ENCODE measurements around the gene DUS2.
A peak's percentile ranks its signal among the peaks of the same experiment; 100 is the strongest.
"Not testable (repeated sequence)": the region's sequence is repeated elsewhere in the genome, so short reads cannot be mapped to it uniquely, and the experiment has no call there.

Gene DUS2

DNA sequence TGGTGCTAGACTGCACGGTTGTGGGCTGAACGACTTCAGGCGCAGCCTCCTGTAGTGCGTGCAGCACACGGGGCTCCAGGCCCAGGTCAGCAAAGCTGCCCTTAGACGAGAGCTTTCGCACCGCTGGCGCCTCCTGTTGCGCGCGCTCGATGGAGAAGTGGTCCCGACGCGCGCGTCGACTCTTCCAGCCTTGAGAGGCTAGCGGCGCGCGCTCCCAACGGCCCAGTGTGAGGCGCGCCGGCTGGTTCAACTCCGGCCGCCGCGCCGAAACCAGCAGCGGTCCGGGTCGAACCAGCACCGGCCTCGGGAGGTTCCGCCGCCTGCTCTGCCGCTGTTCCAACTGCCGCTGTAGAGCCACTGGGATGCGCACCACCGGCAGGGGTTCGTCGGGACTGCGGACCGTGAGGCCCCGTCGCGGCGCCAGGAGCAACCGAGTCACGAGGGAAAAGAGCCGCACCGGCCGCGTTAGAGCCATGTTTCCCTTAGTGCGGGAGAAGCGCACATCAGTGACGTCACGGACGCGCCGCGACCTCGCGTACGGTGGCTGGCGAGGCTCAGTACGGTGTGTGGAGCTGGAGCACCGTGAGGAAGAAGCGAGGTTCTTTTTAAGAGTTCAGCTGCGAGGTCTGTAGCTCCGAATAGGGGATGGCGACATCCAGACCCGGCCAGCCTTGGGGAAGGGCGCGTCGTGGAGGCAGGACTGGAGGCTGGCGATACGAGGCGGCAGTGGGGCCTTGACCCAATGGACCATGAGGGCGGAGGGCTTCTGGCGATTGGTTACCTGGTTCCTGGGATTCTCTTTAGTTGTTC is at the start of gene DUS2, which contains the start of gene DDX28:
Gene DUS2 (plus strand): TSS at position 557 of the 810 bp plus-strand sequence. CDS start 14,740 bp downstream, outside the sequence.
Gene DDX28 (minus strand): TSS at position 505 of the 810 bp plus-strand sequence. CDS start 30 bp downstream, at position 475.
- DNase-seq, result peak; percentile 95

DNA sequence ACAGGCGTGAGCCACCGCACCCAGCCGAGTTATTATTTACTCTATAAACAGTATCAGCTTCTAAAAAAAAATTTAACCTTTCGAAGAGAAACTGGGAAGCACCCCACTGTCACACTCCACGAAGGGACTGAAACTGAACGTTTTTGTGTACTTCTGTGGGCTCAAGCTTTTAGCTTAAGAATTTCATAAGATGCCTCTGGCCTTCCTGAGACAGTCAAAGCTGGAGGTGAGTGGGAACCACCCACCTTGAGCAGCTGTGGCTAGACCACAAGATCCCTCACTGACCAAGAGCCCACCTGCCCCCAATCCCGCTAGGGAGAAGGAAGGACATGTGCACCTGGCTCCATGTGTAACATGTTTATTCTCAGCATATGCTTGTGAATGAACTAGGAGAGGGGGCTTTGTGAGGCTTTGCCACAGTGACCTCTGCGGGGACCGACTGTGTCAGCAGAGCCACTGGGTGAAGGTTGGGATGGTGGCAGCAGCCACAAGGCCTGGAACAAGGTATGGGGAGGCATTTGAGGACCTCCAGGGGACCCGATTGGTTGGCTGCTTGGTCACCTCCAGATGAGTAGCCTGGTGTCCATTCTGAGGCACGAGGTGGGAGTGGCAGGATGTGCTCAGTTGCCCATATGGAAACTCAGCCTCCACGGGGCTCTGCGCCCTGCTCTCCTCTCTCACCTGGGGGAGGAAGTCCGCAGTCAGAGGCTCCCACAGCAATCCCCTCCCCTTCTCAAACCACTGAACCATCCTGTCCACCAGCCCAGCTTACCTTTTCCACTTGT is 47.6 kb upstream of the DUS2 start:
- no peak for DNase-seq

DNA sequence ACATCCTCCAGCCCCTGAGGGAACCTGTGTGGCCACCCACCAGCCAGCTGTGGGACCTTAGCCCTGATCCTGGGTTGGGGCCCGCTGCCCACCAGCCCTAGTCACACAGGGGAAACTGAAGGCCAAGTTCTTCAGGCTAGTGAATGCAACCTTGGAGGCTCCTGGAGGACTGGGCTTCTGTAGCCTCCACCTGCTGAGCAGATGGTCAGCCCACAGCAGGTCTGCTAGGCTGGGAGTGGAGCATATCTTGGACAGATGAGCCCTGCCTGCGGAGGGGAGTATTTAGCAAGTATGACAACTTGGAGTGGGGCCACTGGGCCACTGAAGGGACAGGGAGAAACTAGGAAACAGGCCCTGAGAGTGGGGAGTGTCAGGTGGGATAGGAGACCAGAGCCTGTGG is 46.9 kb upstream of the DUS2 start:
- DNase-seq, result no peak

GRCh38 chr16:67977005-67977404 is 46.1 kb upstream of the DUS2 start:
- DNase-seq, result no peak

DNA sequence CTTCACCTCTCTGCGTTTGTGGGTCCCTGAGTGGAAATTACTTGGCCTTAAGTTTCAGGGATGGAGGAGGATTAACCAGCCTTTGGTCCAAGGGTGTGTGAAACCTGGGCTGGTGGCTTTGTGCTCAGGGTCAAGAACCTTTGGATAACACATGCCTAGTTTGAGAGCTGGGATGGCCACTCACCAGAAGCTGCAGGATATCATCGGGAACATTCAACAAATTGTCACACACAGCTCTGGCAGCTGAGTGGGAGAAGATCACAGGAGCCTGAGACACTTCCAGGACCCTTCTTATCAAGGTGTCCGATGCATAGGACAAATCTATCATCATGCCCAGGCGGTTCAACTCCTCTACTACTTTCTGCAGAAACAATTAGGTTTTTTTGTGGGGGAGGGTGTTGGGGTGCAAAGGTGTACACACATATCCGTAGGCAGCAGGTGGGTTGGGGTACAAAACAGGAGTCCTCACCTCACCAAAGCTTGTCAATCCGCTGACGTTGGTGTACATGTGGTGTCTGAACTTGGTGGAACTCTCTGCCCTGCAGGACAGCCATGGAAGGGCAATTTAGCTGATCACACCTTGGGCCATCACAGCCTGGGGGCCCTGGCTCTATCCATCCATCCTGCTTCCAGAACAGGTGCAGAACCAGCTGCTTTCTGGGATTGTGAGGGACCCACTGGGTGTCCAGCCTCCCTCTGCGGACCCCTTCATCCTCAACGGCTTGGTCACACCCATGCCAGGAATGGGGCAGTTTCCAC is 45.4 kb upstream of the DUS2 start:
- DNase-seq, result no peak

GRCh38 chr16:67979955-67980678 is 43.0 kb upstream of the DUS2 start, which contains the start of gene DPEP3:
Gene DPEP3 (minus strand): TSS chr16:67980499. CDS start chr16:67980380, 119 bp downstream.
- DNase-seq, result no peak

DNA sequence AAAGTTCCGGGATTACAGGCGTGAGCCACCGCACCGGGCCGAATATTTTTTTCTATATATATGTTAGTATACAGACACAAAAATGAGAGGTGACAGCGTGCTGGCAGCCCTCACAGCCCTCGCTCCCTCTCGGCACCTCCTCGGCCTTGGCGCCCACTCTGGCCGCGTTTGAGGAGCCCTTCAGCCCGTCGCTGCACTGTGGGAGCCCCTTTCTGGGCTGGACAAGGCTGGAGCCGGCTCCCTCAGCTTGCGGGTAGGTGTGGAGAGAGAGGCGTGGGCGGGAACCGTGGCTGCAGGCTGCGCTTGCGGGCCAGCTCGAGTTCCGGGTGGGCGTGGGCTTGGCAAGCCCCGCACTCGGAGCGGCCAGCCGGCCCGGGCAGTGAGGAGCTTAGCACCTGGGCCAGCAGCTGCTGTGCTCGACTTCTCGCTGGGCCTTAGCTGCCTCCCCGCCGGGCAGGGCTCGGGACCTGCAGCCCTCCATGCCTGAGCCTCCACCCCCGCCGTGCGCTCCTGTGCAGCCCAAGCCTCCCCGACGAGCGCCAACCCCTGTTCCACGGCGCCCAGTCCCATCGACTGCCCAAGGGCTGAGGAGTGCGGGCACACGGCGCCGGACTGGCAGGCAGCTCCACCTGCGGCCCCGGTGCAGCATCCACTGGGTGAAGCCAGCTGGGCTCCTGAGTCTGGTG is 40.9 kb upstream of the DUS2 start:
- no peak for DNase-seq

DNA sequence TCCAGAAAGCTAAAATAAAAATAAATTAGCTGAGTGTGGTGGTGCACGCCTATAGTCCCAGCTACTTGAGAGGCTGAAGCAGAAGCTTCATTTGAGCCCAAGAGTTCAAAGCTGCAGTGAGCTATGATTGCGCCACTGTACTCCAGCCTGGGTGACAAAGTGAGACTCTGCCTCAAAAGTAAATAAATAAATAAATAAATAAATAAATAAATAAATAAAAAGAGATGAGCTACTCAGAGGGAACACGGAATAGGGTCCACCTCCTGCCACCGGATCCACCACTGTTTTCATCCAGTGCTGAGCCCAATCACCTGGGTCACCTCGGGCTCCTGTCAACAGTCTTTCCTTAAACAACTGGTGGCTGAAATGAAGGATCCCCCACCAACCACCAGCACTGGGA is 36.1 kb upstream of the DUS2 start:
- DNase-seq, result no peak

- DNase-seq, result no peak
Measured at GRCh38 chr16:67987460-67988160, 35.5 kb upstream of the DUS2 start.

GRCh38 chr16:67988675-67989074 is 34.4 kb upstream of the DUS2 start:
- DNase-seq, result no peak

DNA sequence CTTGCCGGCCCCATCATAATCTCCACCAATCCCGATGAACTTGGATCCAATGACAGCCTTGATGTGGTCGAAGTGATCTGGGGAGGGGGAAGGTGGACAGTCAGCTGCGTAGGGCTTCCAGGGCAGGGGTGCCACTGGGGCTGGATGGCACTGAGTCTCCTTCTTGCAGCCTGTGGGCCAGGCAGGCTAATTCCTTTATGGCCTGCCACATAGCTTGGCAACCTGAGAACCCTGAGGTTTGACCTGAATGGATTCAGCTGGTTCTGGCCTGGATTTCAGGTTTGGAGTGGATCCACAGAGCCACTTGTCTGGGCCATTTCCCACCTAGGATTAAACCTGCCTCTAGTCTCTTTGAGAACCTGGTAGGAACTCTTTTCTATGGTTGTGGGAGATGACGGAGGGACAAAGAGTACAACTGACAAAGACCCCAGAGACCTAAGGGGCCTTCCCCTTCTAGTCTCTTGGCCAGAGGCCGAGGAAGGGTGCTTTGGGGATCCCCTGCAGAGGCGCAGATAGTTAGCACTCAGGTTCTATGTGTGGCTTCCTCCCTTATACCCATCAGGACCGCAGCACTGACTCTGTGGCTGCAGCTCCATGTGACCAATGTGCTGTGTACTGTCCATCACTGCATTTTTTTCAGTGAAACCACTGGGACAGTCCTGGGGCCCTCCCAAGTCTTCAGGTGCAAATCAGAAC is 33.6 kb upstream of the DUS2 start:
- no peak for DNase-seq

DNA sequence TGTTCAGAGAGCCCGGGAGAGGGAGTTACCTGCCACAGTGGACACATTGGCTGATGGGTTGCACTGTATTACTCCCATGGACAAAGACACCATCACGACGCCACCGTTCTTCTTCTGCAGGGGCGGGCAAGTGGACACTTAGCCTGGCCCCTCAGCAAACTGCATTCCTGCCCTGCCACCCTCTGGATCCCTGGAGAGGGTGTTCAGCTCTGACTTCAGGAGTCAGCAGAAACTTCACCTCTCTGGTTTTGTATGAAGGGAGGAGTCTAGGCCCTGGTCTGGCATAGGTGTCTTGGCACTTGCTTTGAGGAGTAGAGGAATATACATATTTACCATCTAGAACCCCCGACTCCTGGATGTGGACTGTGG is 33.1 kb upstream of the DUS2 start:
- DNase-seq, result no peak

- DNase-seq, result no peak
Measured at GRCh38 chr16:67992661-67993206, 30.4 kb upstream of the DUS2 start.

DNA sequence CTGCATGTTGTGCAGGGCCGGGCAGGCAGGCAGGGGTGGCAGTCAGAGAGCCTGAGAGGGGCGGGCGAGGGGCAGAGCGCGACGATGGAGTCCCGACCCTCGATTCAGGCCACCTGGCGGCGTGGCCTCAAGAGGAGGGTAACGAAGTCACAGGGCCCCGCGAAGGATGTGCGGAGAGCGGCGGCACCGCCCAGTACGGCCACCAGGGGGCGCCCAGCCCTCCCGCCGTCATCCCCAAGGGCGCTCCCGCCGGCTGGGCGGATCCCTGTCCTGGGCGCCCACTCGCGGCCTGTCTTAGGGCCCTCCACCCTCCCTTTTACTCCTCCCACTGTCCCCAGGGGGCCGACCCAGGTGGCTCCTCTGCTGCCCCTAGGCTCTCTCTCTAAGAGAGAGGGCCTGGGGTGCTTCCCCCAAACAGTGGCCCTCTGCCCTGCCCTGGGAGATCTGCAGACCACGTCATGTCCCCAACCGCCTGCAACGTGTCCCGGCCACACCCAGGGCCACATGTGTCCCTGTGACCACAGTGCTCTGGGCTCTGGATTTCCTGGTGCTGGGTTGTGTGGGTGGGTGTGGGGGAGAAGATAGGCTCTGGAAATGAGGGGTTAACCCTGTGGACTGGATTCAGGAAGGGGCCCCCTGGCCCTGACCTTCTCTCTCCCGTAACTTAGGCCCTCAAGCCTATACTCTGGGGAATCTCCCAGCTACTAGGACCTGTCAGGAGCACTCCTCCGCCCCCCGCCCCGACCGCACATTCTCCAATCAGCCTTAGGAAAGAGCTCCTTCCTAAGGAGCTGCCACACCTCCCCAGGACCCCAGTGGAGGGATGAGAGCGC is 29.7 kb upstream of the DUS2 start:
- peak; percentile 95 for DNase-seq

- peak; percentile 52 for DNase-seq
Measured at GRCh38 chr16:67994040-67994408, 29.1 kb upstream of the DUS2 start.

- DNase-seq, result no peak
Measured at GRCh38 chr16:67995423-67995822, 27.7 kb upstream of the DUS2 start.

DNA sequence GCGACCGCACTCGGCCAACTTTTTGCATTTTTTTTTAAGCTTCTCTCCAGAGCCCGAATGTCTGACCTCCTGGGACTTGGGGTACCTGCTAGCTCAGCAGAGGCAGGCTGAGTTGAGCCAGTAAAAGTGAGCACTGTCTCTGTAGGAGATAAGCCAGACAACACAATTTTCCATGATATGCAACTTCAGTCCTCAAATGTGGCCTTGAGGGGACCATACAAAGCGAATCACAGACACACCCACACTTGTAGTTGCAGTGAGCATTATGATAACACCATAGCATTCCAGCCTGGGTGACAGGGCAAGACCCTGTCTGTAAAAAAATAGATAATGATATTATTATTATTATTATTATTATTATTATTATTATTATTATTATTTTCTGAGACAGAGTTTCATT is 26.4 kb upstream of the DUS2 start:
- no peak for DNase-seq

- not testable (repeated sequence) for DNase-seq
Measured at GRCh38 chr16:67998231-67998778, 24.8 kb upstream of the DUS2 start.
